ENCODE results near the gene NPPA. TPM values are rescaled to one million over a fixed set of nuclear protein-coding genes. Genes with fewer than 3 reads are reported as not detected.

The NPPA gene
- total RNA-seq, 4 donors from 2014 or later: not detected

DNA sequence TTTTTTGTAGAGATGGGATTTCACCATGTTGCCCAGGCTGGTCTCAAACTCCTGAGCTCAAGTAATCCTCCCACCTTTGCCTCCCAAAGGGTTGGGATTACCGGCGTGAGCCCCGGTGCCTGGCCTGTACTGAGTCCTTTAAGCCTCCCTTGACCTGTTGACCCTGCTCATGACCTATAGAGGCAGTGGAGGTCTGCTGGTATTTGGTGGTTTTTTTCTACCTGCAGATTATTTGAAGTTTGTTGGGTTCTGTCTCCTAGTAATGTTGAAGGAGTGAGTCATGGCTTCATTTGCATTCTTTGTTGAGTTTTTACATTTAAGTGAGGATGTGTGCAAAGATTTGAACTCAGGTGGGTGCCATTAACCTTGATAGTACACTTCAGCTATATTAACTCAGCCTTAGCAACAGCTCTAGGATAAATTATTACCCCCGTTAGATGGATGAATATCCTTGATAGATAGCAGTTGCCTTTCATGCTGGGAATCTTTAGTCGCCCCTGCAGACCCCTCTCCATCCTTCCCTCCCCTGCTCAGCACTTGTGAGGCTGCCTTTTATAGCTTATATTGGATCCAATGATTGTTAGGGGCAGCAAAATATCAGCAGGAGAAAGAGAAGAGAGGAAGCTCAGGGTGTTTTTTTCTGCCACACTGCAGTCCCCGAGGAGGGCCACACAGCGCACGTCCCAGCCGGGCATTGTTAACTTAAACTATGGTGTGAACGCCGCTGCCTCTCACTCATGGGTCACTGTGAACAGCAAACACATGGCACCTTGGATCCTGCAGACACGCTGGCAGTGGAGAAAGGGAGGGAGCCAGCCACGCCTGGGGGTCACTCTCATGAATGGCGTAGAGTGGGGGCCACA lies 26.0 kb upstream of the NPPA start:
- Histone ChIP-seq H3K27me3 (peaks cover 17% of the 10 kb centered on the region), H3K27ac (no peak overlapping the region), H3K36me3 (no peaks in the 10 kb centered on the region), H3K4me1 (peaks cover 5% of the 10 kb centered on the region), H3K9me3 (no peaks in the 10 kb centered on the region), H3K4me3 (no peak overlapping the region)
- 71% methylated on average over 14 of the region's 14 CpGs for WGBS
- TF ChIP-seq EP300 (IDR thresholded peaks at IDR 0.05): no peak
- TF ChIP-seq, protein P1, sequence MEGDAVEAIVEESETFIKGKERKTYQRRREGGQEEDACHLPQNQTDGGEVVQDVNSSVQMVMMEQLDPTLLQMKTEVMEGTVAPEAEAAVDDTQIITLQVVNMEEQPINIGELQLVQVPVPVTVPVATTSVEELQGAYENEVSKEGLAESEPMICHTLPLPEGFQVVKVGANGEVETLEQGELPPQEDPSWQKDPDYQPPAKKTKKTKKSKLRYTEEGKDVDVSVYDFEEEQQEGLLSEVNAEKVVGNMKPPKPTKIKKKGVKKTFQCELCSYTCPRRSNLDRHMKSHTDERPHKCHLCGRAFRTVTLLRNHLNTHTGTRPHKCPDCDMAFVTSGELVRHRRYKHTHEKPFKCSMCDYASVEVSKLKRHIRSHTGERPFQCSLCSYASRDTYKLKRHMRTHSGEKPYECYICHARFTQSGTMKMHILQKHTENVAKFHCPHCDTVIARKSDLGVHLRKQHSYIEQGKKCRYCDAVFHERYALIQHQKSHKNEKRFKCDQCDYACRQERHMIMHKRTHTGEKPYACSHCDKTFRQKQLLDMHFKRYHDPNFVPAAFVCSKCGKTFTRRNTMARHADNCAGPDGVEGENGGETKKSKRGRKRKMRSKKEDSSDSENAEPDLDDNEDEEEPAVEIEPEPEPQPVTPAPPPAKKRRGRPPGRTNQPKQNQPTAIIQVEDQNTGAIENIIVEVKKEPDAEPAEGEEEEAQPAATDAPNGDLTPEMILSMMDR (IDR thresholded peaks at IDR 0.05): no peak
- no peak for DNase-seq (ENCODE audit: low spot score in 2 of 2)

DNA sequence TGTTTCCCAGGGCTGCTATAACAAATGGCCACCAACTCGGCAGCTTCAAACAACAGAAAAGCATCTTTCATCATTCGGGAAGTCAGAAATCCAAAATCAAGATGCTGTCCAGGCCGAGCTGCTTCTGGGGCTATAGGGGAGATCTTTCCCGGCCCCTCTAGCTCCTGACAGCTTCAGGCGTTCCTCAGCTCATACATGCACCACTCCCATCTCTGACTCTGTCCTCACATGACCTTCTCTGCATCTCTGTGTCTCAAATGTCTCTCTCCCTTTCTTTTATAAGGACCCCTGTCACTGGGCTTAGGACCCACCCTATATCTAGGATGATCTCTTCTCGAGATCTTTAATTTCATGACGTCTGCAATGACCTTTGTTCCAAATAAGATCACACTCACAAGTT lies 25.0 kb upstream of the NPPA start:
- TF ChIP-seq POLR2AphosphoS5 (IDR thresholded peaks at IDR 0.05): no peak
- no peak for TF ChIP-seq POLR2A (IDR thresholded peaks at IDR 0.05)
- TF ChIP-seq, protein P1 (IDR thresholded peaks at IDR 0.05): no peak
- TF ChIP-seq EP300 (IDR thresholded peaks at IDR 0.05): no peak
- no peak overlapping the region for H3K4me3 ChIP-seq
- no peak overlapping the region for H3K27ac ChIP-seq
- 55% methylated on average over 7 of the region's 7 CpGs for WGBS
- no peaks in the 10 kb centered on the region for H3K9me3 ChIP-seq
- H3K36me3 ChIP-seq: no peaks in the 10 kb centered on the region
- peaks cover 7% of the 10 kb centered on the region for H3K27me3 ChIP-seq
- no peak for DNase-seq (ENCODE audit: low spot score in 2 of 2)
- peaks cover 5% of the 10 kb centered on the region for H3K4me1 ChIP-seq

DNA sequence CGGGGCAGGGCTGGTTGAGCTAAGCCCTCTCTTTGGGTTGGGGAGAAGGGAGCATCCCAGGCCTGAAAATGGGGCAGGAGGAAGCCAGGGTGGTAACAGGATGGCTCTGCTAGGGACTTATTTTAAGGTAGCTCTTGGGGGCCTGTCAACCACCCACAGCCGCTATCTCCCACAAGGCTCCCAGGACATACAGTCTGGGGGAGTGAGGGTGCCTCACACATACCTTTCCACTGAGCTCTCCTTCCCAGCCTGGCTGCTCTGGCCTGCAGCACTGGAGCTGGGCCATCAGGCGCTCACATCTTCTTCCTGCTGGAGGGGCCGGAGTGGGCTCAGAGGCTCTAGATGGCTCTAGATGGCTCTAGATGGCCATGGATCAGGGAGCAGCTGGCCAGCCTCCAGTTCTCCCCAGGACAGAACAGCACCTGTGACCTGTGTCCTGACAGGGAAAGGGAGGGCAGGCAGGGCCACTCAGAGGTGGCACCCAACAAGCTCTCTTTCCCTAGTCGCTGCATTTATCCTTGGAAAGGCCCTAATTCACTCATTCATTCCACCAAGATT lies 22.1 kb upstream of the NPPA start:
- DNase-seq (ENCODE audit: low spot score in 2 of 2): no peak
- Histone ChIP-seq H3K27me3 (peaks cover 6% of the 10 kb centered on the region), H3K4me1 (peaks cover 5% of the 10 kb centered on the region), H3K36me3 (no peaks in the 10 kb centered on the region), H3K4me3 (no peak overlapping the region), H3K9me3 (no peaks in the 10 kb centered on the region), H3K27ac (no peak overlapping the region)
- TF ChIP-seq POLR2AphosphoS5 (IDR thresholded peaks at IDR 0.05): no peak
- no peak for TF ChIP-seq EP300 (IDR thresholded peaks at IDR 0.05)
- TF ChIP-seq POLR2A (IDR thresholded peaks at IDR 0.05): no peak
- TF ChIP-seq, protein P1 (IDR thresholded peaks at IDR 0.05): no peak
- WGBS: 88% methylated on average over 5 of the region's 5 CpGs

- TF ChIP-seq, protein P1 (IDR thresholded peaks at IDR 0.05): no peak
- TF ChIP-seq POLR2AphosphoS5 (IDR thresholded peaks at IDR 0.05): no peak
- TF ChIP-seq EP300 (IDR thresholded peaks at IDR 0.05): no peak
- TF ChIP-seq POLR2A (IDR thresholded peaks at IDR 0.05): no peak
- peaks cover 5% of the 10 kb centered on the region for H3K4me1 ChIP-seq
- H3K36me3 ChIP-seq: no peaks in the 10 kb centered on the region
- 86% methylated on average over 3 of the region's 3 CpGs for WGBS
- H3K27me3 ChIP-seq: peaks cover 6% of the 10 kb centered on the region
- H3K27ac ChIP-seq: no peak overlapping the region
- DNase-seq (ENCODE audit: low spot score in 2 of 2): no peak
- no peaks in the 10 kb centered on the region for H3K9me3 ChIP-seq
- no peak overlapping the region for H3K4me3 ChIP-seq
Observed at GRCh38 chr1:11869104-11869503, 21.5 kb upstream of the NPPA start.

- no peak for DNase-seq (ENCODE audit: low spot score in 2 of 2)
- WGBS: 85% methylated on average over 13 of the region's 13 CpGs
- peaks cover 1% of the 10 kb centered on the region for H3K4me1 ChIP-seq
- no peaks in the 10 kb centered on the region for H3K36me3 ChIP-seq
- no peak overlapping the region for H3K27ac ChIP-seq
- TF ChIP-seq POLR2A (IDR thresholded peaks at IDR 0.05) (no peak), POLR2AphosphoS5 (IDR thresholded peaks at IDR 0.05) (no peak), EP300 (IDR thresholded peaks at IDR 0.05) (no peak)
- TF ChIP-seq, protein P1 (IDR thresholded peaks at IDR 0.05): no peak
- peaks cover 6% of the 10 kb centered on the region for H3K27me3 ChIP-seq
- no peaks in the 10 kb centered on the region for H3K9me3 ChIP-seq
- H3K4me3 ChIP-seq: no peak overlapping the region
Observed at GRCh38 chr1:11868331-11868980, 20.9 kb upstream of the NPPA start.

Data from suprapubic skin (tissue), 4 donors.